KOPT-K1 (cell line): ENCODE data around the gene COA1.

Source experiments
- H3K27ac ChIP-seq: fragments of 200-600 bp; sonication (generic); 2 replicates; pipeline ENCODE4 v1.5.1; 2016; ENCODE audit warnings: antibody characterized with exemption, mild to moderate bottlenecking, low read depth, low read length; ENCODE audit not compliant: poor library complexity, severe bottlenecking
- H3K36me3 ChIP-seq: fragments of 200-600 bp; sonication (generic); 2 replicates; pipeline ENCODE4 v1.5.1; 2017; ENCODE audit warnings: antibody characterized with exemption, mild to moderate bottlenecking, low read length, moderate library complexity; ENCODE audit not compliant: insufficient read depth
- H3K9me3 ChIP-seq: fragments of 200-600 bp; sonication (generic); 2 replicates; pipeline ENCODE4 v1.5.1; 2017; ENCODE audit warnings: antibody characterized with exemption, low read length, mild to moderate bottlenecking; ENCODE audit not compliant: insufficient read depth, poor library complexity, severe bottlenecking

Gene COA1

DNA sequence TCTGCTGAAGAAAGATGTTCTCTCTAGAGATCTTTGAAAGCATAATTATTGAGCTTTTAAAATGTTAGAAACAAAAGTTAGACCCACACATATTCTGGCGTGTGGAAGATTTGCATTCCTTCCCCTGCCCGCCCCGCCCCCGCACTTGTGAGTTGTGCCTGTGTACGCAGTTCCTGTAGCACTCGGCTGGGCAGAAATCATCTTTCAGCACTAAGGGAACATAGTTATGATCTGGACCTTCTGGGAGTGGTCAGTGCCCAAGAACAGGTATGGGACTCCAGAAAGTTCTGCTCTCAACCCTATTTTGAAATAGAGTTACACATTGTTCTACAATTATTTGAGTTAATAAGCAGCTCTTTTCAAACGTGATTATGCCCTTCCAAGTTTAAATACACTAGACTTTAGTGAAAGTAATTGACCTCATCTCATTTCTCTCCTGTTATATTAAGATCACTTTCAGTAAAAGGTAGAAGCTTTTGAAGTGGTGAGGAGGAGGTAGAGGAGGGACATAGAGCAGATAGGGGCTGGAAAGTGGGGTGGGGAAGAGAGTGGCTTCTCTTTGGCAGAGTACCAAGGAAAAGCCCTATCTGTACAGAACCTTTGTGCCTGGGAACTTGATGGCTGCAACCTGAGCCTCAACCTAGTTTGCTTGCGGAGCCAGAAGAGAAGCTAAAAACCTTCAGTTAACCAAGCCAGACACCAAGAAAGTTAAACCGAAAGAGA, 34.9 kb upstream of the COA1 start:
- Histone ChIP-seq H3K27ac (no peak overlapping the region), H3K36me3 (no peaks in the 10 kb centered on the region), H3K9me3 (no peaks in the 10 kb centered on the region)

DNA sequence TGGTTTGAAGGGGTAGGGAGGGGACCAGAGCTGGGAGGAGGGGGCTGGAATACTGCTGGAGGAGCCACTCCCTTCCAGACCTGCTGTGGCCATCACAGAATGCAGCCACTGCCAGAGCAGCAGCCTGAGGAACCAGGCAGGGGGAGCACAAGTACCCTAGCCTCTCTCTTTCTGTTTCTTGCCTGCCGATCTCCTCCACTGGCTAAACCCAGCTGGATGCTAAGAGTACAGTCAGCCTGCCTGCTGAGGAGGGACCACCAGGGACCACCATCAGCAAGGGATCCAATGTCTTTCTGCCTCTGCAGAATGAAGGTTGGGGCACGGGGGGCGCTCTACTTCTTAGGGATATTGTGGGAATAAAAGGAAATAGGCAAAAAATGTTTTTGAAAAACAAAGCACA, 33.9 kb upstream of the COA1 start:
- Histone ChIP-seq H3K36me3 (no peaks in the 10 kb centered on the region), H3K9me3 (no peaks in the 10 kb centered on the region), H3K27ac (no peak overlapping the region)

DNA sequence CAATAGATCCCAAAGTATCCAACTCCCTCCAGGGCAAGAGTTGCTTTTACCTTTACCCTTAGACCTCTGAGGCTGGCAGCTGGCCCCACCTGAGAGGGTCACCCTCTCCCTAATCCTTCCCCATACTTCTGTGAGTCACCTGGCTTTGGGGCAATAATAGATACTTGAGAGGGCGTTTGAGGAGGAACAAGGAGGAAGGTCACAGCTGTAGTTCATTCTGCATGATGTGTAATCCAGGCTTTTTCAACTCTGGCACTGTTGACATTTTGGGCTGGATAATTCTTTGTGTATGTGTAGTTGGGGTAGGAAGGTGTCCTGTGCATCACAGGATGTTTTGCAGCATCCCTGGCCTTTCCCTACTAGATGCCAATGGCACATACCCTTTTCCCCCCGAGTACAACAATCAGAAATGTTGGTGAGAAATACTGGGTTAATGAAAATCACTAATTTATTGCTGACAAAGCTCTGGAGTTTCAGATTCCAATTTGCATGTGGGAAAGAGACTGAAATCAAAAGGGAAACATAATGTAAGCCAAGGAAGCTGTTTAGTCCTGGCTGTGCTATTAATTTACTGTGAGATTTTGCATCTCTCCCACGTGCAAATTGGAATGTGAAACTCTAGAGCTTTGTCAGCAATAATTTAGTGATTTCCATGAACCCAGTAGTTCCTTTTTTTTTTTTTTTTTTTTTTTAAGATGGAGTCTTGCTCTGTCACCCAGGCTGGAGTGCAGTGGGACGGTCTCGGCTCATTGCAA, 32.8 kb upstream of the COA1 start:
- Histone ChIP-seq H3K27ac (no peak overlapping the region), H3K36me3 (no peaks in the 10 kb centered on the region), H3K9me3 (no peaks in the 10 kb centered on the region)

DNA sequence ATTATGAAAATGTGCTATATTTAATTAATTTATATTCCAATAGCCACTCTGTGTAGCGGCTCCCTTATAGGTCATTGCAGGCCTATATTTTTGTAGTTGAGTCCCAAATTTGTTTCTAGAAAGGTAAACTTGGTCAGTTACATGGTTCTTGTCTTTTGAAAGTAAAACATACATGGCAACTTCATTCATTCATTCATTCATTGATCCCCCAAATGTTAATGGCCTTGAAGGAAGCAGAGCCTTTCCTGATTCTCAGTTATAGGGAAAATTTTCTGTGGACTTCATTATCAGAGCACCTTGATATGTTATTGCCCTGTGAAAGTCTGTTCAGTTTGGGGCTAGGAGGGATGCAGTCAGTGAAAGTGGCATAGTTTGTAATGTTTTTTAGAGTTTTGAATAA, 32.1 kb upstream of the COA1 start:
- Histone ChIP-seq H3K36me3 (no peaks in the 10 kb centered on the region), H3K27ac (no peak overlapping the region), H3K9me3 (no peaks in the 10 kb centered on the region)

DNA sequence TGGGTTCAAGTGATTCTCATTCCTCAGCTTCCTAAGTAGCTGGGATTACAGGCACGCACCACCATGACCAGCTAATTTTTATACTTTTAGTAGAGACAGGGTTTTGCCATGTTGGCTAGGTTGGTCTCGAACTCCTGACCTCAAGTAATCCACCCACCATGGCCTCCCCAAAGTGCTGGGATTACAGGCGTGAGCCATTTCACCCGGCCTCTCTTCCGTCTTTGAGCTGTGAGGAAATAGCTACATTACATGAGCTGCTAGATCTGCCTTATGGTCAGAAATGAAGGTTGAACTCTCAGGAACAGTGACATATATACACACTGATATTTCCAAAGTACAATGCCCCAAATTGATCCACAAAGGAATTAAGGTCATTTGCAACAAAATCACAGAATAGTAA, 31.5 kb upstream of the COA1 start:
- Histone ChIP-seq H3K36me3 (no peaks in the 10 kb centered on the region), H3K9me3 (no peaks in the 10 kb centered on the region), H3K27ac (no peak overlapping the region)

DNA sequence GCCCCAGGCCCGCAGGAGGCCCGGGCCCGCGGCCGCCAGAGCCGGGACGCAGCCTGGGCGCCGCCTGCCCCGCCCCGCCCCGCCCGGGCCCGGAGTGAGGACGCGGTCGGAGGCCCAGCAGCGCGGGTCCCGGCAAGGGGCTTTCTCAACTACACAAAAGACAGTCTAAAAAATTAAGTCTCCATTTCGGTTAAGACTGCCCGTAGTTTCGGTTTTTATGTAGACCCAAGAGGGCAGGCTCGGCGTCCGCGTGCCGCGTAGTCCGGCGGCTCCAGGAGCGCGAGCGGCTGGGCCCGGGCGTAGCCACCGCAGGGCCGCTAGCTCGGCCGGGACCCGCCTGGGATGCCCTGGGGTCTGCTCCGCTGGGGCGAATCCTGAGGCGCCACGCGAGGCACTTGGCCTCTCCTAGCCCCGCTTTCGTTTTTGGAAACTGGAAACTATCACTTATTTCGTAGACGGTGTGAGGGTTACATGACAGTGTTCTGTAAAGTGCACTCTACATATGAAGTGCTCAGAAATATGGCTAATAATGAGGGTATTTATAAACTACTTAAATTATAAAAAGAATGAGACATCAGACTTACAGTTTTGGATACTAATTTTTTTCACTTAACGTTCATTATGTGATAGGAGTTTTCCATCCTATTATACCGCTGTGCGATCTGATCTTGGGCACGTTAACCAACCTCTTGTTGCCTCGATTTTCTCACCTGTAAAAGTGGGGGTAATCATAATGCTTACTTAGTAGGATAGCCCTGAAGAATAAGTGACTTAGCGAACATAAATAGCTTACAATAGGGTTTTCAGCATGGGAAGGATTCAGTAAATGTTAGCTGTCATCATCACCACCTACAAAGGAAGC, 29.7 kb upstream of the COA1 start:
- H3K9me3 ChIP-seq, result no peaks in the 10 kb centered on the region
- peak overlapping the region; percentile 51 for H3K27ac ChIP-seq
- H3K36me3 ChIP-seq, result no peaks in the 10 kb centered on the region

DNA sequence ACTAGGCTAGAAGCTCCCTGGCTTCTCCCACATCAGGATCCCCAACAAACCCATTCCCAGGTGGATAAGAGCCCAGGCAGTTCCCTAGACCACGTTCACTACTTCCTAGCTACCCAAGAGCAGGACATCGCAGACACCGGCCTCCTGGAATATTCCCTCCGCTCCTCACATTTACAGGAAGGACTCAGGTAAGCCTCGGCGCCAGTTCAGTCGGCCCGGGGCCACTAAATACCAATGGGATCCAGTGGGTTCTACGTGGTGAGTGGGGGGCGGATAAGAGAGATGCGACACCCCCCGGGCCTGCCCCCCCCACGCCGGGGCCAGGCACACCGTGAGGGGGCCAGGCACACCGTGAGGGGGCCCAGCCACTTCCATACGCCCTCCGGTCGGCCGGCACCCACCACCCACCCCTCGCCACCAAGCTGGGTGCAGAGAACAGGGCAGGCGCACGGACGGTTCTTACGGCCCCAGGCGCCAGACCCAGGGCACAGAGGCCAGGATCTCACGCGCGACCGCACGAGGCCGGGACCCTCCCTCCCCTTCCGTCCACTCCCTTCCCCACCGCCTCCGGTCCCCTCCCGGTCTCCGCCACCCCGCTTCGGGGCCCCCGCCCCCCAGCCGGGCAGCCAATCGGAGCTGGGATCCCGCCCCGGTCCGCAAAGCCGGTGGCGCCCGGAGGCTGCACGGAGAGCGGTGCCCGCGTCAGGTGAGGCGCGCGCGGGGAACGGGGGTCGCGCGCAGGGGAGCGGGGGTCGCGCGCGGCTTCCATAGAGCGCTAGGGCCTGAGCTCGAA, 28.9 kb upstream of the COA1 start, which contains the start of gene BLVRA:
Gene BLVRA, plus strand, starts transcription at position 652 of the 793 bp plus-strand sequence. CDS start 12,479 bp downstream, outside the sequence.
- Histone ChIP-seq H3K27ac (peak within 1 kb of the TSS; percentile 51), H3K36me3 (no peaks in the 10 kb centered on the region), H3K9me3 (no peaks in the 10 kb centered on the region)

DNA sequence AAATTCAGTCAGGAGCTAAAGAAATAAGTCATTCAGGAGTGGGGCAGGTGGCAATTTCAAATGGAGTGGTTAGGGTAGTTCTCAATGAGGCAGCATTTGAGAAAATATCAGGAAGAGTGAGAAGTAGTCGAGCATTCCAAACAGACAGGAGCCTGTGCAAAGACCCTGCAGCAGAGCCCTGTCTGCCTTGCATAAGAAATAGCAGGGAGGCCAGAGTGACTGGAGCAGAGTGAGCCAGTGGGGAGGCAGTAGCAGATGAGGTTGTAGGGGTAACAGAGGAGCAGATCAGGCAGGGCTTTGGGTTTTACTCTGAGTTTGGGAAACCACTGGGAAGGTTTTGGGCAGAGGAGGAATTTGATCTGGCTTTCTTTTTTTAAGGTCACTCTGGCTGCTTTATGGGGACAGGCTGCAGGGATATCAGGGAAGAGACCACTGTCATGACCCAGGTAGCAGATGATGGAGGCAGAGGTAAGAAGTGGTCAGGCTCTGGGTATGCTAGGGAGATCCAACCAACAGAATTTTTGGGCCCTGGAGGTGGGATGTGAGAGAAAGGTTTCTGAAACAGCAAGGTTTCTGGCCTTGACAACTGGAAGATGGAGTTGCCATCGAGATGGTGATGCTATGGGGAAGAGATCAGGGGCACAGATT, 27.9 kb upstream of the COA1 start:
- Histone ChIP-seq H3K36me3 (no peaks in the 10 kb centered on the region), H3K9me3 (no peaks in the 10 kb centered on the region), H3K27ac (no peak overlapping the region)

DNA sequence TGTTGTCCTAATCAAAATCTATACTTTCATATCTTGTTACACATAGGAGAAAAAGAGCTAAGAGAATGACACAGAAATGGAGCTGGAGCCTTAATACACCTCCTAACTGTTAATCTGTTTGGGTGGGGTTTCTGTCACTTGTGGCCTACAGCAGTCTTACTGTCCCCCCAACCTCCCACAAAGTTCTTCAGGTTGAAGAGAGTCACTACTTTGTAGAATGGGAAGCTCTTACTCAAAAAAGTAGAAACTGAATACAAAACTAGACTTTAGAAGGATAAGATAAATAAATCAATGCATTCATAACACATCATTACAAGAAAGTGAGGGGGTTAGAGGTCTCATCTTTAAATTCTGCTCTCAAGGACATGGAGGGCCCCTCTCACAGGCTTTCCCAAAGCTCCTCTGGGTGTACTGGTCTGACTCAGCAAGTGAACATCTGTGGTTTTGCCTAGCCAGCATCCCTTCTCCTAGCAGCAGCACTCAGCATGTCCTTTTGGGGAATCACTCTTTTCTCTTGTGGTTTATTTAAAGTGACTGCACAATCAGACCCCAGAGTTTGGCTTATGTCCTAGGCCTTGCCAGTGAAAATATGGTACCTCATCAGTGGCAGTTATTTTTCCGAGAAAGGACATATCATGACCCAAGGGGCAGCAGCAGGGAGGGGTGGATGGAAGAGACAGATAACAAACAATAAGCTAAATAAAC, 27.2 kb upstream of the COA1 start:
- H3K9me3 ChIP-seq, result no peaks in the 10 kb centered on the region
- no peak overlapping the region for H3K27ac ChIP-seq
- H3K36me3 ChIP-seq, result no peaks in the 10 kb centered on the region

DNA sequence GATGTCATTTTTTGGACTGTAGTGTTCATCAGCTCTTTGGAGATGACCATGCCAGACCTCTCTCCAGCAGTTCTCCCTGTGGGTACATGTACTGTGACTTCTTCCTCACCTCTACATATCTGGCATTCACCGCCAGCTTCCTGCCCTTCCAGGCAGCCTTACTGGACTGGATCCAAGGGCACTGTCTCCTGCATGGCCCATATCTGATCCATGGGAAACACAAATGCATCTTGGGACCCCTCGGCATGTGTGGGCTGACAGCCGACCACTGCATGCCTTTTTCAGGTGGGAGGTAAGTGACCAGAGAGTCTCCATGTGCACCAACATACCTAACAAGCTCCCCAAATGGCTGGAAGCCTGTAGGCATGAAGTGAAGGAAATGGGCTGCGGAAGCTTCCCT, 25.3 kb upstream of the COA1 start:
- Histone ChIP-seq H3K9me3 (no peaks in the 10 kb centered on the region), H3K27ac (no peak overlapping the region), H3K36me3 (no peaks in the 10 kb centered on the region)

DNA sequence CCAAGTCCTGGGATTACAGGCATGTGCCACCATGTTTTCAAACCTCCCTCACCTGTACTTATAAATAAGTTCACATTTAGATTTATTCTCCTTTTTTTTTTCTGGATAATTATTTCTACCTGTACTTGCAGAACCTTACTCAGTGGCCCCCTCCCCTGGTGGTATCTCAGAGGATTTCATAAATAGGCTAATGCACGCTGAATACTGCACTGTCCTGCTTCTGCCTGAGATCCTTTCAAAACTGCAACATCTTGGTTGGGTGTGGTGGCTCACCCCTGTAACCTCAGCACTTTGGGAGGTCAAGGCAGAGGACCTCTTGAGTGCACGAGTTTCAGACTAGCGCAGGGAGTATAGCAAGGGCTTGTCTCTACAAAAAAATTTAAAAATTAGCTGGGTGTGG, 24.5 kb upstream of the COA1 start:
- Histone ChIP-seq H3K27ac (no peak overlapping the region), H3K36me3 (no peaks in the 10 kb centered on the region), H3K9me3 (no peaks in the 10 kb centered on the region)

DNA sequence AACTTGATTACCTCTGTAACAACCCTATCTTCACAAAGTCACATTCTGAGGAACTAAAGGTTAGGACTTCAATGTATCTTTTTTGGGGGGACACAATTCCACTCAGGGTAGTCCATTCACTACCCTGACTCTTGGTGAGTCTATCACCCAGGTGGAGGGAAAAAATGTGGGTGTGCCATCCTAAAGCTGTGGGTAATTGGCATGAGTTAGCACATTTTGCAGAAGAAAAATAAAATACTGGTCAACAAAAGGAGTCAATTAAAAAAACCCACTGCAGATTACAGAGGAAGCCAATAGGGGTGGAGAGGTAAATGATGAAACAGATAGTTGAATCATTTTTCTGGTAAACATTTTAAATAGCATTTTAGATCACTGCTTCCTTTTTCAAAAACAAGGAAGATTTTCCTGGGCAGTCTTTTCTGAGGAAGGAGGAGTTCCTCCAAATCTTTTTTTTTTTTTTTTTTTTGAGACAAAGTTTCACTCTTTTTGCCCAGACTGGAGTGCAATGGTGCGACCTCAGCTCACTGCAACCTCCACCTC, 24.0 kb upstream of the COA1 start:
- no peaks in the 10 kb centered on the region for H3K36me3 ChIP-seq
- H3K27ac ChIP-seq, result no peak overlapping the region
- H3K9me3 ChIP-seq, result no peaks in the 10 kb centered on the region

DNA sequence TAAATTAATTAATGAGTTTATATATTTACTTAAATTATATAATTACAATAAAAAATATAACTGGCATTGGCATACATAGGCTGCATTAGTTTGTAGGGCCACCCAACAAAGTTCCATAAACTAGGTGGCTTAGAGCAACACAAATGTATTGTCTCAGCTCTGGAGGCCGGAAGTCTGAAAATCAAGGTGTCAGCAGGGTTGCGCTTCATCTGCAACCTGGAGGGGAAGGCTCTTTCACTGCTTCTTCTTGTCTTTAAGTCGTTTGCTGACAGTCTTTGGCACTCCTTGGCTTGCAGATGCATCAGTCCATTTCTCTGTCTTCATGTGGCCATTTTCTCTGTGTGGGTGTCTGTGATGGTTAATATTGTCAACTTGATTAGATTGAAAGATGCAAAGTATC, 23.1 kb upstream of the COA1 start:
- no peaks in the 10 kb centered on the region for H3K36me3 ChIP-seq
- H3K27ac ChIP-seq, result no peak overlapping the region

More for the DNA sequence above, 23.1 kb upstream of the COA1 start:
- H3K9me3 ChIP-seq, result no peaks in the 10 kb centered on the region
